HEK293 (cell line): ENCODE data around the gene ERMARD.

Experiments
- CTCF ChIA-PET: fragments of 350-600 bp; formaldehyde crosslinking; extraction: SDS; loops from one replicate; lab custom pipeline; 2021; ENCODE audit warnings: antibody characterized with exemption; lab: Yijun Ruan, JAX
- POLR2A ChIA-PET: fragments of 300-600 bp; formaldehyde crosslinking; extraction: SDS; loops from one replicate; lab custom pipeline; 2020; ENCODE audit warnings: antibody characterized with exemption, inconsistent platforms; lab: Yijun Ruan, JAX
- H3K27ac ChIP-seq: fragments of 200-500 bp; sonication (Bioruptor generic); 2 replicates; pipeline ENCODE4 v1.5.1; 2014; ENCODE audit warnings: low read depth, low read length, control low read depth, inconsistent platforms; ENCODE audit errors: extremely low read depth
- H3K36me3 ChIP-seq, 2 experiments: fragments of 200-500 bp in 1 of 2; sonication (Bioruptor generic) in 1 of 2; 1 replicate in 1 of 2; 2 replicates in 1 of 2; pipeline ENCODE4 v1.5.1; 2014 to 2017; ENCODE audit warnings: inconsistent platforms in 2 of 2, low read length in 2 of 2; ENCODE audit not compliant: control insufficient read depth in 2 of 2, insufficient read depth in 1 of 2
- H3K4me1 ChIP-seq: fragments of 200-500 bp; sonication (Bioruptor generic); 2 replicates; pipeline ENCODE4 v1.5.1; 2014; ENCODE audit warnings: mild to moderate bottlenecking, low read length, inconsistent platforms; ENCODE audit not compliant: control insufficient read depth, insufficient read depth
- H3K4me3 ChIP-seq: 2 replicates; pipeline ENCODE4 v1.5.1; 2011; ENCODE audit warnings: low read depth, mild to moderate bottlenecking, control low read depth, low read length, moderate library complexity
- H3K9me3 ChIP-seq: fragments of 200-500 bp; sonication (Bioruptor generic); 2 replicates; pipeline ENCODE4 v1.5.1; 2014; ENCODE audit warnings: low read depth, low read length, inconsistent platforms; ENCODE audit not compliant: control insufficient read depth, insufficient read depth
- BCL11A ChIP-seq: fragments of 450-650 bp; formaldehyde crosslinking; IDR thresholded peaks from 2 replicates; pipeline ENCODE4 v1.5.1; 2016; ENCODE audit warnings: low read depth, missing biosample characterization, missing genetic modification characterization
- ZBTB1 ChIP-seq: fragments of 450-650 bp; formaldehyde crosslinking; IDR thresholded peaks from 2 replicates; pipeline ENCODE4 v1.5.1; 2016; ENCODE audit warnings: missing biosample characterization, missing genetic modification characterization
- ZBTB17 ChIP-seq: fragments of 450-650 bp; formaldehyde crosslinking; IDR thresholded peaks from 2 replicates; pipeline ENCODE4 v1.5.1; 2016; ENCODE audit warnings: missing biosample characterization, missing genetic modification characterization
- ZNF10 ChIP-seq: fragments of 450-650 bp; formaldehyde crosslinking; IDR thresholded peaks from 2 replicates; pipeline ENCODE4 v1.5.1; 2017; ENCODE audit warnings: missing biosample characterization, missing genetic modification characterization
- ZNF16 ChIP-seq: fragments of 450-650 bp; formaldehyde crosslinking; IDR thresholded peaks from 2 replicates; pipeline ENCODE4 v1.5.1; 2016; ENCODE audit warnings: low read depth, missing biosample characterization, missing genetic modification characterization
- ZNF292 ChIP-seq: fragments of 450-650 bp; formaldehyde crosslinking; IDR thresholded peaks from 2 replicates; pipeline ENCODE4 v1.5.1; 2016; ENCODE audit warnings: low read depth, missing biosample characterization, missing genetic modification characterization, borderline replicate concordance
- ZNF324 ChIP-seq: fragments of 450-650 bp; formaldehyde crosslinking; IDR thresholded peaks from 2 replicates; pipeline ENCODE4 v1.5.1; 2016; ENCODE audit warnings: missing biosample characterization, missing genetic modification characterization
- ZNF366 ChIP-seq: fragments of 450-650 bp; formaldehyde crosslinking; conservative IDR thresholded peaks from 2 replicates; pipeline ENCODE4 v1.5.1; 2016; ENCODE audit warnings: missing biosample characterization, missing genetic modification characterization
- ZNF48 ChIP-seq: fragments of 450-650 bp; formaldehyde crosslinking; IDR thresholded peaks from 2 replicates; pipeline ENCODE4 v1.5.1; 2016; ENCODE audit warnings: missing biosample characterization, missing genetic modification characterization
- ZNF514 ChIP-seq: fragments of 450-650 bp; formaldehyde crosslinking; IDR thresholded peaks from 2 replicates; pipeline ENCODE4 v1.5.1; 2016; ENCODE audit warnings: missing biosample characterization, missing genetic modification characterization
- ZNF549 ChIP-seq: fragments of 450-650 bp; IDR thresholded peaks from 2 replicates; pipeline ENCODE4 v1.5.1; 2018; ENCODE audit warnings: missing biosample characterization, missing genetic modification characterization, mild to moderate bottlenecking, inconsistent platforms, moderate library complexity
- ZNF571 ChIP-seq: fragments of 450-650 bp; formaldehyde crosslinking; IDR thresholded peaks from 2 replicates; pipeline ENCODE4 v1.5.0; 2017; ENCODE audit warnings: missing biosample characterization, missing genetic modification characterization
- ZNF792 ChIP-seq: fragments of 450-650 bp; formaldehyde crosslinking; IDR thresholded peaks from 2 replicates; pipeline ENCODE4 v1.5.1; 2016; ENCODE audit warnings: missing biosample characterization, missing genetic modification characterization
- TF ChIP-seq, protein P1 (sequence below): fragments of 450-650 bp; formaldehyde crosslinking; IDR thresholded peaks from 2 replicates; pipeline ENCODE4 v1.5.1; 2016; ENCODE audit warnings: missing biosample characterization, missing genetic modification characterization
- TF ChIP-seq, protein P2 (sequence below): fragments of 450-650 bp; formaldehyde crosslinking; IDR thresholded peaks from 2 replicates; pipeline ENCODE4 v1.5.1; 2016; ENCODE audit warnings: missing biosample characterization, missing genetic modification characterization, low read depth
- TF ChIP-seq, protein P3 (sequence below): sonication (generic); formaldehyde crosslinking; IDR thresholded peaks from 2 replicates; pipeline ENCODE4 v1.8.1; 2022; ENCODE audit warnings: mild to moderate bottlenecking, moderate library complexity, missing genetic modification reagents
- TF ChIP-seq, protein P4 (sequence below): fragments of 450-650 bp; formaldehyde crosslinking; IDR thresholded peaks from 2 replicates; pipeline ENCODE4 v1.5.1; 2016; ENCODE audit warnings: missing biosample characterization, missing genetic modification characterization
- TF ChIP-seq, protein P5 (sequence below): fragments of 450-650 bp; formaldehyde crosslinking; IDR thresholded peaks from 2 replicates; pipeline ENCODE4 v1.5.1; 2016; ENCODE audit warnings: missing biosample characterization, missing genetic modification characterization

Gene ERMARD

DNA sequence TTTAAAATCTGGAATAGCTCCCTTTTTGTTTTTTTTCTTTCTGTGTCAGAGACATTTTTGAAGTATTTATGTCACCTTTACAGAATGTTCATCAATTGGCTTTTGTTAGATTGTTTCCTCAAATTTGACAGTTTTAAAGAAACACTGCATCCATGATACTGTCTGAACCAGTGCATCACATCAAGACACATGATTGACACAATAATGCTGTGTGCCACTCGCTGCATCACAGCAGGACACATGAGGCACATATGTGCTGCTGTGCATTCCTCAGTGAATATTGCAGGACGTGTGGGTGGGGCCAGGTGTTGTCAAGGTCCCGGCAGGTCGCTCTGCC, 37.4 kb downstream of the ERMARD start:
- ChIA-PET POLR2A (no interaction called here), CTCF (interaction anchor here (0.6 to 4.5 kb wide), 8 partner anchors 11 to 741 kb away, joined by 3 to 65 read pairs (median 16); no protein-coding TSS in a partner anchor)
- Histone ChIP-seq H3K27ac (no peak overlapping the region), H3K4me3 (no peak overlapping the region), H3K36me3 (peaks cover 0 to 14% of the 10 kb centered on the region in 2 experiments; a peak in 1 of 3 replicates), H3K4me1 (0 out of 2 replicates have a peak, but pooled peaks cover 5% of the 10 kb centered on the region), H3K9me3 (no peaks in the 10 kb centered on the region)
- TF ChIP-seq, protein P1, sequence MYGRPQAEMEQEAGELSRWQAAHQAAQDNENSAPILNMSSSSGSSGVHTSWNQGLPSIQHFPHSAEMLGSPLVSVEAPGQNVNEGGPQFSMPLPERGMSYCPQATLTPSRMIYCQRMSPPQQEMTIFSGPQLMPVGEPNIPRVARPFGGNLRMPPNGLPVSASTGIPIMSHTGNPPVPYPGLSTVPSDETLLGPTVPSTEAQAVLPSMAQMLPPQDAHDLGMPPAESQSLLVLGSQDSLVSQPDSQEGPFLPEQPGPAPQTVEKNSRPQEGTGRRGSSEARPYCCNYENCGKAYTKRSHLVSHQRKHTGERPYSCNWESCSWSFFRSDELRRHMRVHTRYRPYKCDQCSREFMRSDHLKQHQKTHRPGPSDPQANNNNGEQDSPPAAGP (tag by site-specific recombination) = no peak
- TF ChIP-seq BCL11A = no peak
- no peak for TF ChIP-seq ZNF10 (tag by site-specific recombination)
- TF ChIP-seq ZNF571 (tag by site-specific recombination) = no peak
- TF ChIP-seq, protein P2, sequence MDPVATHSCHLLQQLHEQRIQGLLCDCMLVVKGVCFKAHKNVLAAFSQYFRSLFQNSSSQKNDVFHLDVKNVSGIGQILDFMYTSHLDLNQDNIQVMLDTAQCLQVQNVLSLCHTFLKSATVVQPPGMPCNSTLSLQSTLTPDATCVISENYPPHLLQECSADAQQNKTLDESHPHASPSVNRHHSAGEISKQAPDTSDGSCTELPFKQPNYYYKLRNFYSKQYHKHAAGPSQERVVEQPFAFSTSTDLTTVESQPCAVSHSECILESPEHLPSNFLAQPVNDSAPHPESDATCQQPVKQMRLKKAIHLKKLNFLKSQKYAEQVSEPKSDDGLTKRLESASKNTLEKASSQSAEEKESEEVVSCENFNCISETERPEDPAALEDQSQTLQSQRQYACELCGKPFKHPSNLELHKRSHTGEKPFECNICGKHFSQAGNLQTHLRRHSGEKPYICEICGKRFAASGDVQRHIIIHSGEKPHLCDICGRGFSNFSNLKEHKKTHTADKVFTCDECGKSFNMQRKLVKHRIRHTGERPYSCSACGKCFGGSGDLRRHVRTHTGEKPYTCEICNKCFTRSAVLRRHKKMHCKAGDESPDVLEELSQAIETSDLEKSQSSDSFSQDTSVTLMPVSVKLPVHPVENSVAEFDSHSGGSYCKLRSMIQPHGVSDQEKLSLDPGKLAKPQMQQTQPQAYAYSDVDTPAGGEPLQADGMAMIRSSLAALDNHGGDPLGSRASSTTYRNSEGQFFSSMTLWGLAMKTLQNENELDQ (tag by site-specific recombination) = no peak
- TF ChIP-seq, protein P3, sequence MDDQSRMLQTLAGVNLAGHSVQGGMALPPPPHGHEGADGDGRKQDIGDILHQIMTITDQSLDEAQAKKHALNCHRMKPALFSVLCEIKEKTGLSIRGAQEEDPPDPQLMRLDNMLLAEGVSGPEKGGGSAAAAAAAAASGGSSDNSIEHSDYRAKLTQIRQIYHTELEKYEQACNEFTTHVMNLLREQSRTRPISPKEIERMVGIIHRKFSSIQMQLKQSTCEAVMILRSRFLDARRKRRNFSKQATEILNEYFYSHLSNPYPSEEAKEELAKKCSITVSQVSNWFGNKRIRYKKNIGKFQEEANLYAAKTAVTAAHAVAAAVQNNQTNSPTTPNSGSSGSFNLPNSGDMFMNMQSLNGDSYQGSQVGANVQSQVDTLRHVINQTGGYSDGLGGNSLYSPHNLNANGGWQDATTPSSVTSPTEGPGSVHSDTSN (CRISPR knock-in tag) = no peak
- no peak for TF ChIP-seq ZBTB17 (tag by site-specific recombination)
- TF ChIP-seq, protein P4, sequence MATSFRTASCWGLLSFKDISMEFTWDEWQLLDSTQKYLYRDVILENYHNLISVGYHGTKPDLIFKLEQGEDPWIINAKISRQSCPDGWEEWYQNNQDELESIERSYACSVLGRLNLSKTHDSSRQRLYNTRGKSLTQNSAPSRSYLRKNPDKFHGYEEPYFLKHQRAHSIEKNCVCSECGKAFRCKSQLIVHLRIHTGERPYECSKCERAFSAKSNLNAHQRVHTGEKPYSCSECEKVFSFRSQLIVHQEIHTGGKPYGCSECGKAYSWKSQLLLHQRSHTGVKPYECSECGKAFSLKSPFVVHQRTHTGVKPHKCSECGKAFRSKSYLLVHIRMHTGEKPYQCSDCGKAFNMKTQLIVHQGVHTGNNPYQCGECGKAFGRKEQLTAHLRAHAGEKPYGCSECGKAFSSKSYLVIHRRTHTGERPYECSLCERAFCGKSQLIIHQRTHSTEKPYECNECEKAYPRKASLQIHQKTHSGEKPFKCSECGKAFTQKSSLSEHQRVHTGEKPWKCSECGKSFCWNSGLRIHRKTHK (tag by site-specific recombination) = no peak
- no peak for TF ChIP-seq ZNF549 (tag by site-specific recombination)
- TF ChIP-seq ZNF324 (tag by site-specific recombination) = no peak
- TF ChIP-seq ZNF48 = no peak
- TF ChIP-seq, protein P5, sequence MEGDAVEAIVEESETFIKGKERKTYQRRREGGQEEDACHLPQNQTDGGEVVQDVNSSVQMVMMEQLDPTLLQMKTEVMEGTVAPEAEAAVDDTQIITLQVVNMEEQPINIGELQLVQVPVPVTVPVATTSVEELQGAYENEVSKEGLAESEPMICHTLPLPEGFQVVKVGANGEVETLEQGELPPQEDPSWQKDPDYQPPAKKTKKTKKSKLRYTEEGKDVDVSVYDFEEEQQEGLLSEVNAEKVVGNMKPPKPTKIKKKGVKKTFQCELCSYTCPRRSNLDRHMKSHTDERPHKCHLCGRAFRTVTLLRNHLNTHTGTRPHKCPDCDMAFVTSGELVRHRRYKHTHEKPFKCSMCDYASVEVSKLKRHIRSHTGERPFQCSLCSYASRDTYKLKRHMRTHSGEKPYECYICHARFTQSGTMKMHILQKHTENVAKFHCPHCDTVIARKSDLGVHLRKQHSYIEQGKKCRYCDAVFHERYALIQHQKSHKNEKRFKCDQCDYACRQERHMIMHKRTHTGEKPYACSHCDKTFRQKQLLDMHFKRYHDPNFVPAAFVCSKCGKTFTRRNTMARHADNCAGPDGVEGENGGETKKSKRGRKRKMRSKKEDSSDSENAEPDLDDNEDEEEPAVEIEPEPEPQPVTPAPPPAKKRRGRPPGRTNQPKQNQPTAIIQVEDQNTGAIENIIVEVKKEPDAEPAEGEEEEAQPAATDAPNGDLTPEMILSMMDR (tag by site-specific recombination) = no peak
- no peak for TF ChIP-seq ZNF514
- TF ChIP-seq ZNF792 (tag by site-specific recombination) = no peak
- no peak for TF ChIP-seq ZBTB1
- no peak for TF ChIP-seq ZNF366 (tag by site-specific recombination)
- no peak for TF ChIP-seq ZNF16
- TF ChIP-seq ZNF292 = no peak
